Hepatocyte (in vitro differentiated cells): ENCODE measurements around the gene GOSR1. TPM values are rescaled to one million over a fixed set of nuclear protein-coding genes. Genes with fewer than 3 reads are reported as not detected.
"Not testable (repeated sequence)": the region's sequence is repeated elsewhere in the genome, so short reads cannot be mapped to it uniquely, and the experiment has no call there.

ENCODE experiments used
- DNase-seq: peaks from one replicate; pipeline ENCODE4 v3.0.0-alpha.2; 2016; ENCODE audit warnings: low spot score
- H2AFZ ChIP-seq: fragments of 200-600 bp; sonication (generic); 2 replicates; pipeline ENCODE4 v1.6.0; 2016; ENCODE audit warnings: antibody characterized with exemption, mild to moderate bottlenecking
- H3K27ac ChIP-seq: fragments of 200-600 bp; sonication (generic); 2 replicates; pipeline ENCODE4 v1.5.1; 2016; ENCODE audit warnings: mild to moderate bottlenecking
- H3K27me3 ChIP-seq: fragments of 200-600 bp; sonication (generic); 2 replicates; pipeline ENCODE4 v1.6.1; 2016
- H3K36me3 ChIP-seq: fragments of 200-600 bp; sonication (generic); replicated peaks from 2 replicates; pipeline ENCODE4 v1.5.1; 2016; ENCODE audit warnings: low read depth; ENCODE audit not compliant: insufficient read depth
- H3K4me1 ChIP-seq: fragments of 200-600 bp; sonication (generic); 2 replicates; pipeline ENCODE4 v1.5.1; 2016; ENCODE audit warnings: mild to moderate bottlenecking, moderate library complexity; ENCODE audit not compliant: insufficient read depth
- H3K4me2 ChIP-seq: fragments of 200-600 bp; sonication (generic); 2 replicates; pipeline ENCODE4 v1.6.0; 2016
- H3K4me3 ChIP-seq: fragments of 200-600 bp; sonication (generic); 2 replicates; pipeline ENCODE4 v1.5.1; 2016; ENCODE audit warnings: mild to moderate bottlenecking
- H3K79me2 ChIP-seq: fragments of 200-600 bp; sonication (generic); 2 replicates; pipeline ENCODE4 v1.6.0; 2017; ENCODE audit warnings: mild to moderate bottlenecking
- H3K9me2 ChIP-seq: fragments of 200-600 bp; sonication (generic); replicated peaks from 2 replicates; pipeline ENCODE4 v1.6.0; 2017; ENCODE audit warnings: mild to moderate bottlenecking; ENCODE audit not compliant: insufficient read depth
- H3K9me3 ChIP-seq: fragments of 200-600 bp; sonication (generic); 2 replicates; pipeline ENCODE4 v1.5.1; 2016; ENCODE audit warnings: low read depth, mild to moderate bottlenecking
- H4K20me1 ChIP-seq: fragments of 200-600 bp; sonication (generic); 2 replicates; pipeline ENCODE4 v1.6.0; 2016; ENCODE audit warnings: mild to moderate bottlenecking; ENCODE audit not compliant: insufficient read depth, poor library complexity, severe bottlenecking
- CTCF ChIP-seq: fragments of 200-600 bp; sonication (generic); IDR thresholded peaks from 2 replicates; pipeline ENCODE4 v1.5.1; 2016; ENCODE audit warnings: antibody characterized with exemption, mild to moderate bottlenecking; ENCODE audit not compliant: poor library complexity
- EZH2 ChIP-seq: fragments of 200-600 bp; sonication (generic); IDR thresholded peaks from 2 replicates; pipeline ENCODE4 v1.6.1; 2016; ENCODE audit warnings: antibody characterized with exemption, mild to moderate bottlenecking, borderline replicate concordance
- EZH2phosphoT487 ChIP-seq: fragments of 200-600 bp; sonication (generic); IDR thresholded peaks from one replicate; pipeline ENCODE4 v1.6.1; 2018; ENCODE audit warnings: antibody characterized with exemption, mild to moderate bottlenecking, low read depth, moderate library complexity; ENCODE audit not compliant: unreplicated experiment, severe bottlenecking
- WGBS: methylation state at CpG from one replicate; pipeline ENCODE4 v1.1.6; 2016; ENCODE audit warnings: low lambda C conversion rate; ENCODE audit errors: missing lambda C conversion rate; 5-methylcytosine and 5-hydroxymethylcytosine counted together
- polyA plus RNA-seq: library from polyadenylated mRNA; unstranded; fragments of >200 nt; fragmentation: Nextera tagmentation; extraction: Ambion mirVana; gene quantifications from 2 replicates; pipeline ENCODE4 v1.2.1, GENCODE V29; 2016
- total RNA-seq: library from RNA; depleted of rRNA; stranded (reverse); fragments of >200 nt; gene quantifications from 2 replicates; pipeline ENCODE4 v1.2.3, GENCODE V29; 2014

Gene GOSR1
- total and polyA plus RNA-seq, 2 experiments from 2014 or later = 29.7 to 52.1 TPM

- DNase-seq = no peak
- H2AFZ ChIP-seq = no peak overlapping the region
- TF ChIP-seq EZH2 (no peak), CTCF (no peak), EZH2phosphoT487 (no peak)
- no peak overlapping the region for H3K27ac ChIP-seq
- no peaks in the 10 kb centered on the region for H4K20me1 ChIP-seq
- no peak overlapping the region for H3K4me3 ChIP-seq
- H3K9me2 ChIP-seq = no peaks in the 10 kb centered on the region
- no peaks in the 10 kb centered on the region for H3K36me3 ChIP-seq
- H3K4me2 ChIP-seq = no peak overlapping the region
- H3K9me3 ChIP-seq = no peaks in the 10 kb centered on the region
- no peaks in the 10 kb centered on the region for H3K79me2 ChIP-seq
- no peaks in the 10 kb centered on the region for H3K27me3 ChIP-seq
- no peaks in the 10 kb centered on the region for H3K4me1 ChIP-seq
Observed at GRCh38 chr17:30436729-30437128, 40.5 kb upstream of the GOSR1 start.

GRCh38 chr17:30443721-30444120, 33.5 kb upstream of the GOSR1 start:
- Histone ChIP-seq H3K27me3 (no peaks in the 10 kb centered on the region), H3K4me1 (no peaks in the 10 kb centered on the region), H3K79me2 (peaks cover 7% of the 10 kb centered on the region), H3K36me3 (no peaks in the 10 kb centered on the region), H3K27ac (no peak overlapping the region), H3K9me3 (no peaks in the 10 kb centered on the region), H3K4me2 (no peak overlapping the region), H4K20me1 (no peaks in the 10 kb centered on the region), H3K4me3 (no peak overlapping the region), H3K9me2 (no peaks in the 10 kb centered on the region), H2AFZ (no peak overlapping the region)
- 88% methylated on average over 6 of the region's 6 CpGs for WGBS
- DNase-seq = no peak
- TF ChIP-seq EZH2phosphoT487 (no peak), CTCF (no peak), EZH2 (no peak)

DNA sequence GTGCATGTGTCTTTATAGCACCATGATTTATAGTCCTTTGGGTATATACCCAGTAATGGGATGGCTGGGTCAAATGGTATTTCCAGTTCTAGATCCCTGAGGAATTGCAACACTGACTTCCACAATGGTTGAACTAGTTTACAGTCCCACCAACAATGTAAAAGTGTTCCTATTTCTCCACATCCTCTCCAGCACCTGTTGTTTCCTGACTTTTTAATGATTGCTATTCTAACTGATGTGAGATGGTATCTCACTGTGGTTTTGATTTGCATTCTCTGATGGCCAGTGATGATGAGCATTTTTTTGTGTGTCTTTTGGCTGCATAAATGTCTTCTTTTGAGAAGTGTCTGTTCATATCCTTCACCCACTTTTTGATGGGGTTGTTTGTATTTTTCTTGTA, 30.6 kb upstream of the GOSR1 start:
- not testable (repeated sequence) for H3K79me2 ChIP-seq, H3K27me3 ChIP-seq, DNase-seq, H2AFZ ChIP-seq, H3K4me1 ChIP-seq, H3K9me3 ChIP-seq, H3K4me2 ChIP-seq, H4K20me1 ChIP-seq, H3K27ac ChIP-seq, H3K36me3 ChIP-seq, H3K9me2 ChIP-seq, H3K4me3 ChIP-seq

DNA sequence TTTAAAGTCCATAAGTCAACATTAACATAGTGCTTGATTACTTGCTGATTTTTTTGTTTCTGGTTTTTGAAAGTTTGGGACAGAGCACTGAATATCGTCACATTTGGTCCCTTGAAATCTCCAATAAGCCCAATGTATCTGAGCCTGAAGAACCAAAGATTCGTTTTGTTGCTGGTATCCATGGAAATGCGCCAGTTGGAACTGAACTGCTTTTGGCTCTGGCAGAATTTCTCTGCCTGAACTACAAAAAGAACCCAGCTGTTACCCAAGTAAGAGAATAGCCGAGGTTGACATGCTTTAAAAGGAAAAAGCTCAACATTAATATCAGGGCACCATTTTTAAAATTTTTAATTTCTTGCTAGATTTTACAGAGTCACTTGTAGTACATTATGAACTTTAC, 27.7 kb upstream of the GOSR1 start:
- no peaks in the 10 kb centered on the region for H3K9me2 ChIP-seq
- WGBS = 96% methylated on average over 4 of the region's 4 CpGs
- H3K4me1 ChIP-seq = no peaks in the 10 kb centered on the region
- no peak overlapping the region for H2AFZ ChIP-seq
- H3K36me3 ChIP-seq = no peaks in the 10 kb centered on the region
- DNase-seq = no peak
- H3K27ac ChIP-seq = no peak overlapping the region
- no peaks in the 10 kb centered on the region for H4K20me1 ChIP-seq
- no peaks in the 10 kb centered on the region for H3K9me3 ChIP-seq
- H3K79me2 ChIP-seq = peaks cover 7% of the 10 kb centered on the region
- H3K27me3 ChIP-seq = no peaks in the 10 kb centered on the region
- H3K4me3 ChIP-seq = no peak overlapping the region
- TF ChIP-seq EZH2 (no peak), CTCF (no peak), EZH2phosphoT487 (no peak)
- no peak overlapping the region for H3K4me2 ChIP-seq
